HEK293 (cell line): ENCODE measurements around the gene GTF2F2.

Source experiments
- CTCF ChIA-PET: fragments of 350-600 bp; formaldehyde crosslinking; extraction: SDS; loops from one replicate; lab custom pipeline; 2021; ENCODE audit warnings: antibody characterized with exemption; lab: Yijun Ruan, JAX
- POLR2A ChIA-PET: fragments of 300-600 bp; formaldehyde crosslinking; extraction: SDS; loops from one replicate; lab custom pipeline; 2020; ENCODE audit warnings: antibody characterized with exemption, inconsistent platforms; lab: Yijun Ruan, JAX
- H3K27ac ChIP-seq: fragments of 200-500 bp; sonication (Bioruptor generic); 2 replicates; pipeline ENCODE4 v1.5.1; 2014; ENCODE audit warnings: low read depth, low read length, control low read depth, inconsistent platforms; ENCODE audit errors: extremely low read depth
- H3K36me3 ChIP-seq, 2 experiments: fragments of 200-500 bp in 1 of 2; sonication (Bioruptor generic) in 1 of 2; 1 replicate in 1 of 2; 2 replicates in 1 of 2; pipeline ENCODE4 v1.5.1; 2014 to 2017; ENCODE audit warnings: inconsistent platforms in 2 of 2, low read length in 2 of 2; ENCODE audit not compliant: control insufficient read depth in 2 of 2, insufficient read depth in 1 of 2
- H3K4me1 ChIP-seq: fragments of 200-500 bp; sonication (Bioruptor generic); 2 replicates; pipeline ENCODE4 v1.5.1; 2014; ENCODE audit warnings: mild to moderate bottlenecking, low read length, inconsistent platforms; ENCODE audit not compliant: control insufficient read depth, insufficient read depth
- H3K4me3 ChIP-seq: 2 replicates; pipeline ENCODE4 v1.5.1; 2011; ENCODE audit warnings: low read depth, mild to moderate bottlenecking, control low read depth, low read length, moderate library complexity
- H3K9me3 ChIP-seq: fragments of 200-500 bp; sonication (Bioruptor generic); 2 replicates; pipeline ENCODE4 v1.5.1; 2014; ENCODE audit warnings: low read depth, low read length, inconsistent platforms; ENCODE audit not compliant: control insufficient read depth, insufficient read depth
- HIC1 ChIP-seq: fragments of 450-650 bp; formaldehyde crosslinking; IDR thresholded peaks from 2 replicates; pipeline ENCODE4 v1.5.1; 2016; ENCODE audit warnings: missing biosample characterization, missing genetic modification characterization
- INSM2 ChIP-seq: fragments of 450-650 bp; formaldehyde crosslinking; IDR thresholded peaks from 2 replicates; pipeline ENCODE4 v1.5.1; 2016; ENCODE audit warnings: missing biosample characterization, missing genetic modification characterization
- KLF7 ChIP-seq: fragments of 450-650 bp; formaldehyde crosslinking; IDR thresholded peaks from 2 replicates; pipeline ENCODE4 v1.5.1; 2016; ENCODE audit warnings: missing biosample characterization, missing genetic modification characterization, borderline replicate concordance
- SCRT2 ChIP-seq: fragments of 450-650 bp; formaldehyde crosslinking; IDR thresholded peaks from 2 replicates; pipeline ENCODE4 v1.5.1; 2016; ENCODE audit warnings: missing biosample characterization, missing genetic modification characterization
- SP3 ChIP-seq: fragments of 450-650 bp; formaldehyde crosslinking; IDR thresholded peaks from 2 replicates; pipeline ENCODE4 v1.5.1; 2016; ENCODE audit warnings: missing biosample characterization, missing genetic modification characterization
- ZBTB20 ChIP-seq: fragments of 450-650 bp; formaldehyde crosslinking; IDR thresholded peaks from 2 replicates; pipeline ENCODE4 v1.5.1; 2016; ENCODE audit warnings: missing biosample characterization, missing genetic modification characterization
- ZBTB21 ChIP-seq: fragments of 450-650 bp; formaldehyde crosslinking; IDR thresholded peaks from 2 replicates; pipeline ENCODE4 v1.5.1; 2017; ENCODE audit warnings: missing biosample characterization, missing genetic modification characterization
- ZBTB48 ChIP-seq: fragments of 450-650 bp; formaldehyde crosslinking; IDR thresholded peaks from 2 replicates; pipeline ENCODE4 v1.5.1; 2016; ENCODE audit warnings: missing biosample characterization, missing genetic modification characterization
- ZFP37 ChIP-seq: fragments of 450-650 bp; formaldehyde crosslinking; IDR thresholded peaks from 2 replicates; pipeline ENCODE4 v1.5.1; 2016; ENCODE audit warnings: missing biosample characterization, missing genetic modification characterization
- ZNF10 ChIP-seq: fragments of 450-650 bp; formaldehyde crosslinking; IDR thresholded peaks from 2 replicates; pipeline ENCODE4 v1.5.1; 2017; ENCODE audit warnings: missing biosample characterization, missing genetic modification characterization
- ZNF138 ChIP-seq: fragments of 450-650 bp; formaldehyde crosslinking; IDR thresholded peaks from 2 replicates; pipeline ENCODE4 v1.5.1; 2016; ENCODE audit warnings: missing biosample characterization, missing genetic modification characterization, borderline replicate concordance
- ZNF341 ChIP-seq: fragments of 450-650 bp; formaldehyde crosslinking; IDR thresholded peaks from 2 replicates; pipeline ENCODE4; 2016; ENCODE audit warnings: low read depth, missing biosample characterization, missing genetic modification characterization
- ZNF433 ChIP-seq: fragments of 450-650 bp; formaldehyde crosslinking; IDR thresholded peaks from 2 replicates; pipeline ENCODE4 v1.5.1; 2016; ENCODE audit warnings: missing biosample characterization, missing genetic modification characterization, low read depth
- ZNF792 ChIP-seq: fragments of 450-650 bp; formaldehyde crosslinking; IDR thresholded peaks from 2 replicates; pipeline ENCODE4 v1.5.1; 2016; ENCODE audit warnings: missing biosample characterization, missing genetic modification characterization
- ZXDB ChIP-seq: fragments of 450-650 bp; formaldehyde crosslinking; IDR thresholded peaks from 2 replicates; pipeline ENCODE4 v1.5.1; 2016; ENCODE audit warnings: missing biosample characterization, missing genetic modification characterization
- TF ChIP-seq, protein P1 (sequence below): fragments of 450-650 bp; formaldehyde crosslinking; IDR thresholded peaks from 2 replicates; pipeline ENCODE4 v1.5.1; 2016; ENCODE audit warnings: missing biosample characterization, missing genetic modification characterization
- TF ChIP-seq, protein P2 (sequence below): fragments of 450-650 bp; formaldehyde crosslinking; IDR thresholded peaks from 2 replicates; pipeline ENCODE4 v1.5.1; 2017; ENCODE audit warnings: missing biosample characterization, missing genetic modification characterization
- TF ChIP-seq, protein P3 (sequence below): fragments of 450-650 bp; formaldehyde crosslinking; IDR thresholded peaks from 2 replicates; pipeline ENCODE4 v1.5.1; 2016; ENCODE audit warnings: missing biosample characterization, missing genetic modification characterization

The GTF2F2 gene

GRCh38 chr13:45303026-45303425 is 182.7 kb downstream of the GTF2F2 start:
- TF ChIP-seq ZBTB48 (tag by site-specific recombination) (no peak), ZNF138 (tag by site-specific recombination) (no peak), SP3 (tag by site-specific recombination) (no peak), INSM2 (tag by site-specific recombination) (no peak), ZFP37 (no peak), ZNF433 (tag by site-specific recombination) (no peak), ZNF792 (tag by site-specific recombination) (no peak), ZNF10 (tag by site-specific recombination) (no peak), ZXDB (tag by site-specific recombination) (no peak), KLF7 (no peak)
- TF ChIP-seq, protein P1, sequence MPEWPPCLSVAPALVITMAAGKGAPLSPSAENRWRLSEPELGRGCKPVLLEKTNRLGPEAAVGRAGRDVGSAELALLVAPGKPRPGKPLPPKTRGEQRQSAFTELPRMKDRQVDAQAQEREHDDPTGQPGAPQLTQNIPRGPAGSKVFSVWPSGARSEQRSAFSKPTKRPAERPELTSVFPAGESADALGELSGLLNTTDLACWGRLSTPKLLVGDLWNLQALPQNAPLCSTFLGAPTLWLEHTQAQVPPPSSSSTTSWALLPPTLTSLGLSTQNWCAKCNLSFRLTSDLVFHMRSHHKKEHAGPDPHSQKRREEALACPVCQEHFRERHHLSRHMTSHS, result no peak
- TF ChIP-seq, protein P2, sequence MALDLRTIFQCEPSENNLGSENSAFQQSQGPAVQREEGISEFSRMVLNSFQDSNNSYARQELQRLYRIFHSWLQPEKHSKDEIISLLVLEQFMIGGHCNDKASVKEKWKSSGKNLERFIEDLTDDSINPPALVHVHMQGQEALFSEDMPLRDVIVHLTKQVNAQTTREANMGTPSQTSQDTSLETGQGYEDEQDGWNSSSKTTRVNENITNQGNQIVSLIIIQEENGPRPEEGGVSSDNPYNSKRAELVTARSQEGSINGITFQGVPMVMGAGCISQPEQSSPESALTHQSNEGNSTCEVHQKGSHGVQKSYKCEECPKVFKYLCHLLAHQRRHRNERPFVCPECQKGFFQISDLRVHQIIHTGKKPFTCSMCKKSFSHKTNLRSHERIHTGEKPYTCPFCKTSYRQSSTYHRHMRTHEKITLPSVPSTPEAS (tag by site-specific recombination), result no peak
- TF ChIP-seq, all 188 proteins: peak for 0
- Histone ChIP-seq H3K27ac (no peak overlapping the region), H3K4me3 (no peak overlapping the region), H3K36me3 (no peaks in the 10 kb centered on the region), H3K9me3 (no peaks in the 10 kb centered on the region), H3K4me1 (no peaks in the 10 kb centered on the region)
- ChIA-PET CTCF (interaction anchor here (2.1 kb wide), 1 partner anchor 256 kb away, joined by 12 read pairs; no protein-coding TSS in a partner anchor), POLR2A (no interaction called here)

GRCh38 chr13:45303866-45304265 is 183.6 kb downstream of the GTF2F2 start:
- H3K36me3 ChIP-seq, result no peaks in the 10 kb centered on the region
- CTCF ChIA-PET, result interaction anchor here (0.6 to 2.1 kb wide), 3 partner anchors 12 to 257 kb away, joined by 3 to 12 read pairs (median 3); no protein-coding TSS in a partner anchor
- no peaks in the 10 kb centered on the region for H3K4me1 ChIP-seq
- no peaks in the 10 kb centered on the region for H3K9me3 ChIP-seq
- POLR2A ChIA-PET, result interaction anchor here (0.5 kb wide), 1 partner anchor 63 kb away, joined by 3 read pairs; no protein-coding TSS in a partner anchor
- TF ChIP-seq HIC1 (tag by site-specific recombination) (no peak), SCRT2 (0 out of 2 replicates have a peak, but pooled peaks have one; percentile 14), ZBTB20 (tag by site-specific recombination) (no peak), ZBTB21 (tag by site-specific recombination) (no peak), ZNF341 (tag by site-specific recombination) (no peak)
- TF ChIP-seq, protein P3, sequence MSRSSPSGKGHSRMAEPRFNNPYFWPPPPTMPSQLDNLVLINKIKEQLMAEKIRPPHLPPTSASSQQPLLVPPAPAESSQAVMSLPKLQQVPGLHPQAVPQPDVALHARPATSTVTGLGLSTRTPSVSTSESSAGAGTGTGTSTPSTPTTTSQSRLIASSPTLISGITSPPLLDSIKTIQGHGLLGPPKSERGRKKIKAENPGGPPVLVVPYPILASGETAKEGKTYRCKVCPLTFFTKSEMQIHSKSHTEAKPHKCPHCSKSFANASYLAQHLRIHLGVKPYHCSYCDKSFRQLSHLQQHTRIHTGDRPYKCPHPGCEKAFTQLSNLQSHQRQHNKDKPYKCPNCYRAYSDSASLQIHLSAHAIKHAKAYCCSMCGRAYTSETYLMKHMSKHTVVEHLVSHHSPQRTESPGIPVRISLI (tag by site-specific recombination), result no peak
- H3K27ac ChIP-seq, result no peak overlapping the region
- H3K4me3 ChIP-seq, result no peak overlapping the region
